Nephron (organoid): Measurements from ENCODE around the gene TIMM23.

Experiments used
- H3K27ac Mint-ChIP-seq, 3 experiments: 2 replicates each; pipeline ENCODE4 v1.8.0; 2020; ENCODE audit warnings: mixed read lengths in 3 of 3, mild to moderate bottlenecking in 2 of 3, moderate library complexity in 1 of 3
- H3K27me3 Mint-ChIP-seq: 2 replicates; pipeline ENCODE4 v1.8.0; 2021; ENCODE audit warnings: low read depth, mild to moderate bottlenecking, moderate library complexity, mixed read lengths
- H3K36me3 Mint-ChIP-seq: 2 replicates; pipeline ENCODE4 v1.8.0; 2020; ENCODE audit warnings: low read depth, mixed read lengths
- H3K4me1 Mint-ChIP-seq: 2 replicates; pipeline ENCODE4 v1.8.0; 2020; ENCODE audit warnings: mixed read lengths
- H3K4me3 Mint-ChIP-seq, 3 experiments: 2 replicates each; pipeline ENCODE4 v1.8.0; 2020; ENCODE audit warnings: mild to moderate bottlenecking in 3 of 3, mixed read lengths in 3 of 3, moderate library complexity in 2 of 3
- H3K9me3 Mint-ChIP-seq: 2 replicates; pipeline ENCODE4 v1.8.0; 2020; ENCODE audit warnings: mixed read lengths
- CTCF ChIP-seq, 3 experiments: fragments of 200-600 bp; sonication (generic); IDR thresholded peaks; one replicate each; pipeline ENCODE4 v1.5.0; 2021; ENCODE audit warnings: antibody characterized with exemption in 3 of 3; ENCODE audit not compliant: unreplicated experiment in 3 of 3

The TIMM23 gene

GRCh38 chr10:46004963-46005362 is 32.7 kb downstream of the TIMM23 start:
- no peak overlapping the region for H3K4me3 Mint-ChIP-seq
- H3K9me3 Mint-ChIP-seq: peaks cover 3% of the 10 kb centered on the region
- no peak for TF ChIP-seq CTCF (IDR thresholded peaks at IDR 0.05; ENCODE audit: unreplicated experiment in 3 of 3)
- peaks cover 75% of the 10 kb centered on the region for H3K36me3 Mint-ChIP-seq
- no peaks in the 10 kb centered on the region for H3K4me1 Mint-ChIP-seq
- no peak overlapping the region for H3K27ac Mint-ChIP-seq
- no peaks in the 10 kb centered on the region for H3K27me3 Mint-ChIP-seq

GRCh38 chr10:46005383-46005782 is 33.1 kb downstream of the TIMM23 start:
- Mint-ChIP-seq H3K4me1 (no peaks in the 10 kb centered on the region), H3K27me3 (no peaks in the 10 kb centered on the region), H3K27ac (no peak overlapping the region), H3K4me3 (no peak overlapping the region), H3K9me3 (peaks cover 3% of the 10 kb centered on the region), H3K36me3 (peaks cover 74% of the 10 kb centered on the region)
- TF ChIP-seq CTCF (IDR thresholded peaks at IDR 0.05; ENCODE audit: unreplicated experiment in 3 of 3): no peak

- Mint-ChIP-seq H3K27ac (peak overlapping the region in 2 of 3 experiments; percentile 77 to 80), H3K9me3 (peaks cover 3% of the 10 kb centered on the region), H3K27me3 (no peaks in the 10 kb centered on the region), H3K36me3 (peaks cover 77% of the 10 kb centered on the region), H3K4me1 (no peaks in the 10 kb centered on the region), H3K4me3 (no peak overlapping the region)
- no peak for TF ChIP-seq CTCF (IDR thresholded peaks at IDR 0.05; ENCODE audit: unreplicated experiment in 3 of 3)
These were observed 33.9 kb downstream of the TIMM23 start for GRCh38 chr10:46006219-46006618.

GRCh38 chr10:46012746-46013145 is 40.5 kb downstream of the TIMM23 start:
- Mint-ChIP-seq H3K4me3 (no peak overlapping the region), H3K4me1 (no peaks in the 10 kb centered on the region), H3K36me3 (peaks cover 73% of the 10 kb centered on the region), H3K9me3 (peaks cover 3% of the 10 kb centered on the region), H3K27ac (no peak overlapping the region), H3K27me3 (no peaks in the 10 kb centered on the region)
- TF ChIP-seq CTCF (IDR thresholded peaks at IDR 0.05; ENCODE audit: unreplicated experiment in 3 of 3): no peak

- H3K4me1 Mint-ChIP-seq: peaks cover 11% of the 10 kb centered on the region
- no peak for TF ChIP-seq CTCF (IDR thresholded peaks at IDR 0.05; ENCODE audit: unreplicated experiment in 3 of 3)
- H3K27ac Mint-ChIP-seq: no peak overlapping the region
- H3K27me3 Mint-ChIP-seq: no peaks in the 10 kb centered on the region
- no peaks in the 10 kb centered on the region for H3K9me3 Mint-ChIP-seq
- H3K36me3 Mint-ChIP-seq: peaks cover 58% of the 10 kb centered on the region
- H3K4me3 Mint-ChIP-seq: no peak overlapping the region
These were observed 41.9 kb downstream of the TIMM23 start for GRCh38 chr10:46014206-46014605.

GRCh38 chr10:46014683-46015405 is 42.6 kb downstream of the TIMM23 start:
- no peak overlapping the region for H3K27ac Mint-ChIP-seq
- H3K4me3 Mint-ChIP-seq: no peak overlapping the region
- no peaks in the 10 kb centered on the region for H3K27me3 Mint-ChIP-seq
- H3K4me1 Mint-ChIP-seq: peaks cover 18% of the 10 kb centered on the region
- no peaks in the 10 kb centered on the region for H3K9me3 Mint-ChIP-seq
- H3K36me3 Mint-ChIP-seq: peaks cover 52% of the 10 kb centered on the region
- no peak for TF ChIP-seq CTCF (IDR thresholded peaks at IDR 0.05; ENCODE audit: unreplicated experiment in 3 of 3)
